GM21447 (cell line): ENCODE results near the gene OR9K2.
"Not testable (repeated sequence)": the region's sequence is repeated elsewhere in the genome, so short reads cannot be mapped to it uniquely, and the experiment has no call there.

ENCODE experiments used
- ATAC-seq: cut with Tn5 transposase; IDR thresholded peaks from one replicate; pipeline ENCODE4 v1.9.1; 2021; ENCODE audit not compliant: unreplicated experiment

The OR9K2 gene, protein sequence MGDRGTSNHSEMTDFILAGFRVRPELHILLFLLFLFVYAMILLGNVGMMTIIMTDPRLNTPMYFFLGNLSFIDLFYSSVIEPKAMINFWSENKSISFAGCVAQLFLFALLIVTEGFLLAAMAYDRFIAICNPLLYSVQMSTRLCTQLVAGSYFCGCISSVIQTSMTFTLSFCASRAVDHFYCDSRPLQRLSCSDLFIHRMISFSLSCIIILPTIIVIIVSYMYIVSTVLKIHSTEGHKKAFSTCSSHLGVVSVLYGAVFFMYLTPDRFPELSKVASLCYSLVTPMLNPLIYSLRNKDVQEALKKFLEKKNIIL

DNA sequence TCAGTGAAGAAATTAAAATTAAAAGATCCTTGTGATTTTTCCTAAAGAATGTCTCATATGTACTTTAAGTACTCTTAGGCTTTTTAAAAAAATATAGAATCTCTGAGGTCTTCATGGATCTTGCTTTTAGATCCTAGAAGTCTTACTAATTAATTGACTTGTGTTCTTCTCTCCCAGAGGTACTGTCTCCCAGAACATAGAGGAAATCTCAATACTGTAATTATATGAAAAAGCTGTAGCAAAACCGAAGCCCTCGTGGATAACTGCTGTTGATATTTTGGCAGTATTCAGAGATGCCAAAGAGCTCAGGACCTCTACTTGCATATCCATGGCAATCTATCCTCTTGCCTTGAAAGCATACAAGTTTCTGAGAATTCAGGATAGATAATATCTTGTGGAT lies at the start of gene OR9K2:
Gene OR9K2, plus strand, starts transcription at position 301 of the 400 bp plus-strand sequence. CDS start 3,429 bp downstream, outside the sequence.
- no peak for ATAC-seq

DNA sequence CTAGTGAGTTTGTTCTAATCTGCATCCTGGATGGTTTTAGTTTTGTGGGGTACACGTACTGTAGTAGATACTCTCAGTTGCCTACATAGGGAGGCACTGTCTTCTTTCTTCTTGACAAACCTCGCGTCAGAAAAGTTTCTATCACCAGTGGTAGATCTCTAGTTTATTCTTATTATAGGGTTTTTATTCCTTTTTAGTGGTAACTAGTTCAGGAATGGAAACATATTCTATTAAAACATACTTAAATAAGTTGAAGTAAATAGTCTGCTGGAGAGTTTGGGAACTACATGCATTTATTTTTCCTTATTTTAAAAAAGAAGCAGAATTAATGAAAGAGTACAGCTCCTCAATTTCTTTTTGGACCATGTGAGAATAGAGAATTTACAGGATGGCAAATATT lies 33.6 kb upstream of the OR9K2 start:
- ATAC-seq, result no peak

DNA sequence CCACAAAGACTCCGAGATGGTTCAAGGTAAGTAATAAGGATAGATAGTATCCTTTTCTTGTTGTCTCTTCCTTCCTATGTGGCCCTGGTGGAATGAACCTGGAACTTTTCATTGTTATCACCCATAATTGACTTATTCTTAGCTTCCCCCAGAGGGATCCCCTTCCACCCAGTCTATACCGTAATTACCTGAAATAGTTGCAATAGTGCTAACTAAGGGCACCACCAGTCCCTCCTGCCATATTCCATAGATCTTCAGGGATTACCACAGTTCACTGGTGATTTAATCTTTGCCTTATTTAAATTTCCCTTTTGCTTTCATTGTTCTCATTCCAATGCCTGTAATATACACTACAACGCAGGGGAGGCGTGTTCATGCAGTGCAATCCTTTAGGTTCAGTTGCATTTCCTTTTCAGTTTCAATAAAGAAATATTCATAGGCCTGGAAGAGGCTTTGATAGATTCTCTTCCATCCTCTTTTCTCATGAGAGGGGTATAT lies 13.8 kb upstream of the OR9K2 start:
- no peak for ATAC-seq

DNA sequence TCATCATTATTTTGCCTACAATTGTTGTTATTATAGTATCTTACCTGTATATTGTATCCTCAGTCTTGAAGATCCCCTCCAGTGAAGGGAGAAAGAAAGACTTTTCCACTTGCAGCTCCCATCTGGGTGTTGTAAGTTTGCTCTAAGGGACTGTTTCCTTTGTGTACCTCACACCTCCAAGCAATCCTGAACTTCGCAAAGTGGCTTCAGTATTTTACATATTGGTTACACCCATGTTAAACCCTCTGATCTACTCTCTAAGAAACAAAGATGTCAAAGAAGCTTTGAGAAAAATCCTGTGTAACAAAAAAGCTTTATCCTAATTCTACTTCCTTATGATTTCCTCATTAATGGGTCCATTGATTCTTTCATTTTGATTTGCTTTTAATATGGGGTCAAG lies 10.1 kb upstream of the OR9K2 start:
- no peak for ATAC-seq

DNA sequence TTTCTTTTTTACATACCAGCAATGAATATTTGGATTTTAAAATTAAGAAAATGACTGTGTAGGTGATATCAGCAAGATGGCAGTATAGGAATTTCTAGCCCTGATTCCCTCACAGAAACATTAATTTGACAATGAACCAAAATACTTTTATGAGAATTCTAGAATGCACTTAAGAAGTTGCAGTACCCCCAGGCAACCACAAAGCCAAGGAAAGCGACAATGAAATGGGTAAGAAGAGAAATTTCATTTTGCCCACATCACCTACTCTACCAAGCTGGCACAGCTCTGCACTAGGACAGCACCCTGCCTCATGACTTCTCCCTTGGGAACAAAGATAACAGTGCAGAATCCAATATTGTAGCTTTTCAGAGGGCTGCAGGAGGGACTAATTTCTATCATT lies 6.6 kb downstream of the OR9K2 start:
- ATAC-seq, result no peak

DNA sequence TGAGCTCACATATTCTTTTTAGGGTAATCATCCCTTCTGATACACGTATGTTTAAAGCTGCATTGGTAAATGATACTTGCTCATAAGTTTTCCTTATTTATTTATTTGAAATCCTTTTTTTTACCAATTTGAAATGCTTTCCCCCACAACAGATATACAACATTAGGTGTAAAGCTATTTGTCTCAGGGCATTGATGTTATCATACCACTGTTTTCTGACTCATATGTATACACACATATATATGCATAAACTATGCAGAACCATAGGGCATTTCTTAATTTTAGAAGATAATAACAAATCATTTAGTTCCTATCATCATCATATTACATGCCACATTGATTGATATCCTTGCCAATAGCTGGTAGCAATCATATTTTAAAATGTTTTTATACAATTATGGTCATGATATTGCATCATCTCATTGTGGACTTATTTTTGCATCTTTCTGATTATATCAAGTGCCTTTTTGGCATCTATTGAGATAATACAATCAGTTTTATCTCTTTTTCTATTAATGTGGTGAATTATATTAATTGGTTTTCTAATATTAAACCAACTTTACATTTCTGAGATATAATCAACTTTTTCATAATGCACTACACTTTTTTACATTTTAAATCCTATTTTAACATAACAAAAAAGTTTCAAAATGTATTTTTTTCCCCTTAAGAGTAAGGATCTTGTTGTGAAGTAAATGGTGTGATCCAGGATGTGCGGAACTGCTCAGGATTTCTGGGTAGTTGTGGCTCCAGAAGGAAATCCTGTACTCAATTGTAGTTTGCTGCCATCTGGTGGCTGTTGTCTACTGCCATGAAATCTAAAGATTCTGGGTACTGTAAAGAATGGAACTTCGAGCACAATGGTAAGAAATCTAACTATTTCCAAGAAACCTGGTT lies 16.7 kb downstream of the OR9K2 start:
- no peak for ATAC-seq

DNA sequence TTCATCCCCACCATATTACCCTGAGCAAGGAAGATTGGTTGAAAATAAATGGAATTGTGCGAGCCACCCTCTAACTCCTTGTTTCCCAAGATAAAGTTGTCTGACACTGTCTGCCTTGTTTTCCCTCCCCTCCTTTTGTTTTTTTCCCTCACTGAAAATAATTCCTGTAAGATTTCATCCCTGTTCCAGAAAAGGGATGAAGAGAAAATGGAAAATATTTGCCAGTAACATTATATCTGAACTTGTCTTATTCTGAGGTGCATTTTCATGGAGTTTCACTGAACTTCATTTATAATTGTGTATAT lies 17.3 kb downstream of the OR9K2 start:
- no peak for ATAC-seq

DNA sequence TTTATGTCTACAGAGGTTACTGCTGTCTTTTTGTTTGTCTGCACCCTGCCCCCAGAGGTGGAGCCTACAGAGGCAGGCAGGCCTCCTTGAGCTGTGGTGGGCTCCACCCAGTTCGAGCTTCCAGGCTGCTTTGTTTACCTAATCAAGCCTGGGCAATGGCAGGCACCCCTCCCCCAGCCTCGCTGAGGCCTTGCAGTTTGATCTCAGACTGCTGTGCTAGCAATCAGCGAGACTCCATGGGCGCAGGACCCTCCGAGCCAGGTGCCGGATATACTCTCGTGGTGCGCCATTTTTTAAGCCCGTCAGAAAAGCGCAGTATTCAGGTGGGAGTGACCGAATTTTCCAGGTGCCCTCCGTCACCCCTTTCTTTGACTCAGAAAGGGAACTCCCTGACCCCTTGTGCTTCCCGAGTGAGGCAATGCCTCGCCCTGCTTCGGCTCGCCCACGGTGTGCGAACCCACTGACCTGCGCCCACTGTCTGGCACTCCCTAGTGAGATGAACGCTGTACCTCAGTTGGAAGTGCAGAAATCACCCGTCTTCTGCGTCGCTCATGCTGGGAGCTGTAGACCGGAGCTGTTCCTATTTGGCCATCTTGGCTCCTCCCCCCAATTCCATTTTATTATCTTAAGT lies 40.9 kb downstream of the OR9K2 start:
- not testable (repeated sequence) for ATAC-seq

DNA sequence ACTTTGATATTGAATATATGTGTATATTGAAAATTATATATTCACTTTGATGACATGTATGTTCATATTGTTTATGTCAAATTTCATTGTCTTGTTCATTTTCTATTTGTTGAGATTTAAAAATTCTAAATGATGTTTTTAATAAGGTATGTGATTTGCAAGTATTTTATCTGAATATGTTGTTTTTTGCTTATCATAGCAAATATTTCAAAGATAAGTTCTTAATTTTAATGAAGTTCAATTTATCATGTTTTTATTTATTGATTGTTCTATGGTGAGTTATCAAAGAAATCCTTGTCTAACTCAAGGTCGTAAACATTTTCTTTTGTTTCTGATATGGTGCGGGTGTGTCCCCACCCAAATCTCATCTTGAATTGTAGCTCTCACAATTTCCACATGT lies 45.2 kb downstream of the OR9K2 start:
- no peak for ATAC-seq

DNA sequence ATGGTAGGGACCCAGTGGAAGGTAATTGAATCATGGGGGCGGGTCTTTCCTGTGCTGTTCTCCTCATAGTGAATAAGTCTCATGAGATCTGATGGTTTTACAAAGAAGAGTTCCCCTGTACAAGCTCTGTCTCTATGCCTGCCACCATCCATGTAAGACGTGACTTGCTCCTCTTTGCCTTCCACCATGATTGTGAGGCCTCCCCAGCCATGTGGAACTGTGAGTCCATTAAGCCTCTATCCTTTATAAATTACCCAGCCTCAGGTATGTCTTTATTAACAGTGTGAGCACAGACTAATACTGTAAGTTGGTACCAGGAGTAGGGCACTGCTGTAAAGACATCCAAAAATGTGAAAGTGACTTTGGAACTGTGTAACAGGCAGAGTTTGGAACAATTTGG lies 45.6 kb downstream of the OR9K2 start:
- not testable (repeated sequence) for ATAC-seq

DNA sequence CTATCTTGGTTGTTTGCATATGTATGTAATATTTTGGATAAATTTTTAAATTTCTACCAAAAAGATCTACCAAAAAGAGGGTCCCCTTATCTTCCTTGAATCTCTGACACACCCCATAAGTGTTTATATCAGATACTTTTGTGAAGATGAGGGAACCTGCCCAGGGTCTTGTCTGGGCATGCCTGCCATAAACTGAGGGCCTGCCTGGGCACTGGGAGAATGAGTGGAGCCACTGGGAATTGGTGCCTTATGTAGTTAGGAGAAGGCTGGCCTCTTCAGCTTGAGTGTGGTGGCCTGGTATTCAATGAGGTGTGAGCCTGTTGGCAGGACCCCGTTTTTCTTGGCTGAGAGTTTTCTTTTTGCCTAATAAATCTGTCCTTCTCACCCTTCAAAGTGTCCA lies 46.5 kb downstream of the OR9K2 start:
- ATAC-seq, result no peak

DNA sequence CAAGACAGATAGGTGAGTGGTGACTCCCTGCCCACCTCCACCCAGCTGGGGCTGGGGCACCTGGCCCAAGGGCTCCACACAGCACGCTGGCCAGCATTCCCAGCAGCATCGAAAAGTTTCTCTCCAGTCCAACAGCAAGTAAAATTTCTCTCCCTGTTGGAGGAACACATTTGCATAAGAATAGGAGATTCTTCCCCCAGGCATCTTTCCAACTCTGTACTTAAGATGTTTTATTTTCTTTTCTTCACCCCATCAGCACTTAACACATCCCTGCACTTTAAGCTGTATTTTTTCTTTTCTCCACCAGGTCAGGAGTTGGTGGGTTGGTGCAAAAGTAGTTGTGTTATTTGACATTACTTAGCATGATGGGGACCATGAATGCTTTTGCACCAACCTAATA lies 47.2 kb downstream of the OR9K2 start:
- ATAC-seq, result no peak
